Neural cell (in vitro differentiated cells): ENCODE results near the gene SPSB4.

Experiments used
- EZH2 ChIP-seq: fragments of 200-600, 300-800 bp; shearing (Covaris generic), sonication (generic); IDR thresholded peaks from 2 replicates; pipeline ENCODE4 v1.6.1; 2014; ENCODE audit warnings: antibody characterized with exemption, low read length, borderline replicate concordance, mild to moderate bottlenecking; ENCODE audit not compliant: insufficient read depth, poor library complexity, severe bottlenecking
- REST ChIP-seq: IDR thresholded peaks from 2 replicates; pipeline ENCODE4 v1.6.1; 2012; ENCODE audit warnings: borderline replicate concordance
- SMC3 ChIP-seq: fragments of 450-650 bp; conservative IDR thresholded peaks from 2 replicates; pipeline ENCODE4 v1.6.1; 2014; ENCODE audit warnings: antibody characterized with exemption, mild to moderate bottlenecking, moderate library complexity; ENCODE audit not compliant: poor library complexity
- TAF1 ChIP-seq: IDR thresholded peaks from 2 replicates; pipeline ENCODE4 v1.6.1; 2012; ENCODE audit warnings: low read depth
- TF ChIP-seq, protein P1 (sequence below): fragments of 450-650 bp; IDR thresholded peaks from 2 replicates; pipeline ENCODE4 v1.5.1; 2014; ENCODE audit warnings: antibody characterized with exemption, mild to moderate bottlenecking, moderate library complexity; ENCODE audit not compliant: poor library complexity, severe bottlenecking

DNA sequence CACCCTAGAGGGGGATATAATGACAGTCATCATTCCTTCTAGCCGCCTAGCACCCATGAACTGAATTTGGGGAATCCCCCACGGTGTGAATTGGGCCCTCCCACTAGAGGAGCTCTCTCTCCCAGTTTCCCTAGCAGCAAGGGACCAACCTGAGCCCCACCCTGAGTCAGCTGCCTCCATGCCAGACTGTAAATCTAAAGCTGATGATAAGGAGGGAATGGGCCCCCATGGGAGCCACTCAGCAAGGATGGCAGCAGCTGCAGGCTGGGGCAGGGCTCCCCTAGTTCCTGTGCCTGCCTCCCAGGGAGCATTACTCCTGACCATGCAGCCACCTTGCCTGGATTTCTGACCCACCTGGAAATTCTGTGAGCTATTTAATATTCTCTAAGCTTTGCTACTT, 123.5 kb downstream of the SPSB4 start:
- no peak for TF ChIP-seq EZH2
- no peak for TF ChIP-seq TAF1
- TF ChIP-seq, protein P1, sequence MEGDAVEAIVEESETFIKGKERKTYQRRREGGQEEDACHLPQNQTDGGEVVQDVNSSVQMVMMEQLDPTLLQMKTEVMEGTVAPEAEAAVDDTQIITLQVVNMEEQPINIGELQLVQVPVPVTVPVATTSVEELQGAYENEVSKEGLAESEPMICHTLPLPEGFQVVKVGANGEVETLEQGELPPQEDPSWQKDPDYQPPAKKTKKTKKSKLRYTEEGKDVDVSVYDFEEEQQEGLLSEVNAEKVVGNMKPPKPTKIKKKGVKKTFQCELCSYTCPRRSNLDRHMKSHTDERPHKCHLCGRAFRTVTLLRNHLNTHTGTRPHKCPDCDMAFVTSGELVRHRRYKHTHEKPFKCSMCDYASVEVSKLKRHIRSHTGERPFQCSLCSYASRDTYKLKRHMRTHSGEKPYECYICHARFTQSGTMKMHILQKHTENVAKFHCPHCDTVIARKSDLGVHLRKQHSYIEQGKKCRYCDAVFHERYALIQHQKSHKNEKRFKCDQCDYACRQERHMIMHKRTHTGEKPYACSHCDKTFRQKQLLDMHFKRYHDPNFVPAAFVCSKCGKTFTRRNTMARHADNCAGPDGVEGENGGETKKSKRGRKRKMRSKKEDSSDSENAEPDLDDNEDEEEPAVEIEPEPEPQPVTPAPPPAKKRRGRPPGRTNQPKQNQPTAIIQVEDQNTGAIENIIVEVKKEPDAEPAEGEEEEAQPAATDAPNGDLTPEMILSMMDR, result no peak
- TF ChIP-seq REST, result no peak
- no peak for TF ChIP-seq SMC3
